Stimulated activated CD4-positive, alpha-beta T cell treated with anti-CD3 and anti-CD28 coated beads, Interleukin-2, amount 100 ng/mL, for 48 hours (primary cell): ENCODE data around the gene SIGLEC6.

Experiments used
- DNase-seq, 2 donors: peaks; one replicate each; pipeline ENCODE4 v3.0.0-alpha.2; 2020

SIGLEC6 gene

GRCh38 chr19:51548213-51548651 lies 16.8 kb upstream of the SIGLEC6 start:
- no peak for DNase-seq

- no peak for DNase-seq
These were observed 16.1 kb upstream of the SIGLEC6 start for GRCh38 chr19:51547397-51548212.

GRCh38 chr19:51546650-51547396 lies 15.4 kb upstream of the SIGLEC6 start:
- DNase-seq: no peak

GRCh38 chr19:51546107-51546649 lies 14.7 kb upstream of the SIGLEC6 start:
- DNase-seq: no peak

- no peak for DNase-seq
These were observed 12.6 kb upstream of the SIGLEC6 start for GRCh38 chr19:51544038-51544437.

- no peak for DNase-seq
These were observed 11.2 kb upstream of the SIGLEC6 start for GRCh38 chr19:51542699-51543098.

- no peak for DNase-seq
These were observed 10.2 kb upstream of the SIGLEC6 start for GRCh38 chr19:51541458-51542357.

GRCh38 chr19:51539821-51540366 lies 8.4 kb upstream of the SIGLEC6 start:
- DNase-seq: no peak

GRCh38 chr19:51535535-51535934 lies 4.1 kb upstream of the SIGLEC6 start:
- DNase-seq: no peak

GRCh38 chr19:51530616-51531015 lies 854 bp downstream of the SIGLEC6 start:
- no peak for DNase-seq

GRCh38 chr19:51529301-51529700 lies 2.2 kb downstream of the SIGLEC6 start:
- DNase-seq: no peak

GRCh38 chr19:51525651-51526050 lies 5.8 kb downstream of the SIGLEC6 start:
- DNase-seq: no peak

- no peak for DNase-seq
These were observed 6.7 kb downstream of the SIGLEC6 start for GRCh38 chr19:51524666-51525264.

GRCh38 chr19:51521781-51522180 lies 9.7 kb downstream of the SIGLEC6 start:
- DNase-seq: no peak

- no peak for DNase-seq
These were observed 10.1 kb downstream of the SIGLEC6 start for GRCh38 chr19:51521357-51521756.

GRCh38 chr19:51520728-51521127 lies 10.7 kb downstream of the SIGLEC6 start:
- DNase-seq: no peak

GRCh38 chr19:51514866-51515481 lies 16.5 kb downstream of the SIGLEC6 start:
- DNase-seq: peak; percentile 11 to 21

GRCh38 chr19:51513968-51514367 lies 17.5 kb downstream of the SIGLEC6 start:
- no peak for DNase-seq

- peak; percentile 15 to 24 for DNase-seq
These were observed 20.1 kb downstream of the SIGLEC6 start for GRCh38 chr19:51511353-51511752.

GRCh38 chr19:51509823-51510660 lies 21.4 kb downstream of the SIGLEC6 start:
- no peak for DNase-seq
